HG03095 (cell line): ENCODE results near the gene DSEL.
A peak's percentile ranks its signal among the peaks of the same experiment; 100 is the strongest.

Experiments
- ATAC-seq: cut with Tn5 transposase; IDR thresholded peaks from one replicate; pipeline ENCODE4 v1.9.1; 2021; ENCODE audit warnings: moderate library complexity; ENCODE audit not compliant: unreplicated experiment

The DSEL gene

GRCh38 chr18:67516539-67517443, at the start of gene DSEL:
Gene DSEL, minus strand, starts transcription at chr18:67516720. Its CDS starts 2,112 bp downstream, at chr18:67514608.
- peak; percentile 98 for ATAC-seq

- ATAC-seq: no peak
Observed at GRCh38 chr18:67553437-67553836, 36.9 kb upstream of the DSEL start.

GRCh38 chr18:67550872-67551520, 34.5 kb upstream of the DSEL start:
- no peak for ATAC-seq

GRCh38 chr18:67549946-67550345, 33.4 kb upstream of the DSEL start:
- no peak for ATAC-seq

DNA sequence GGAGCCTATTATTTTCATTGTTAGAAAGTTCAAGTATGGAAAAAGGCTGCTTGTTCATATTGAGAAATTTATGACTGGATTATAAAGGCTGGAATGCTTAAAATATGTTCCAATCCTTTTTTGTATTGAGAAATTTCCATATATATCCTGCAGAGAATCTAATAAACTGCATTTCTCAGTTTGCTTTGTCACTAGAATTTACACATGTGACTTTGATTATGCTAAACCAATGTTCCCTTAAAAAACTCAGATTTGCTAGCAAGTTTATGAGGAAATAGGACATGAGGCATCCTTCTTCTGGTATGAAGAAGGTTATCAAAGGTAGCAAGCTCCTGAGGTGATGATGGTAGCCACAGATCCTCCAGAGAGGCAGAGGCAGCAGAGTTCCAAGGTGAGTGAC, 29.2 kb upstream of the DSEL start:
- no peak for ATAC-seq

- ATAC-seq: no peak
Observed at GRCh38 chr18:67540559-67540958, 24.0 kb upstream of the DSEL start.

GRCh38 chr18:67531929-67532328, 15.4 kb upstream of the DSEL start:
- ATAC-seq: no peak

DNA sequence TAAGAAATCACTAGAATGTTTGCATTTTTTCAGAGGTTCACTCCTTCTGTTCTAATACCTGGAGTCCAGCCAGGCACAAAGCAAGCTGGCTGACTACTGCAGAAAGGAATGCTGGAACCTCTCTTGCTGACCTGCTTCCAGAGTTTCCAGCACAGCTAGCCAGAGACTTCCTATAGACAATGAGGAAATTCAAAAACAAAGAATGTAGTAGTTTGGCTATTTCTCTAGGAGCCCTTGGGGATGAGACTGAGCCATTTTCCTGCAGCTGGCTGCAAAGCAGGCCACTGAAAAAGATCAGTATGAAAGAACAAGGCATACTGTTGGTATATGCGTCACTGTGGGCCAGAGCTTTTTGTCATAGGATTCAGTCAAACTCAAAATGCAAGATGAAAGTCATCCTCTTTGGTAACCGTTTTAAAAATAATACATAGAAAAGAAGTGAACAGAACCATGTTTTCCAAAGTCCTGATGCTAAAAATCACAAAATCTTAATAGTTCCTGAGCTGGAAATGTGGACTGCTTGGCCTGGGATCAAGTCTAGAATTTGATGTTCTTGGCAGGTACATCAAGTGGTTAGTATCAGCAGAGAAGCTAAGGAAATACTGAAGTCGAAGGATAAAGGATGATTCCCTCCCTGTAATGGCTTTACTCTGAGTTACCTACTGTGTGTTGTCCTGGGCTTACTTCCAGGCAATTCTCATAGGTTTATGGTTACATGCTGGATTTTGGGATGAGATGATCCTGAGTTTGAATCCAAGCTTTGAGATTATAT, 9.0 kb upstream of the DSEL start:
- no peak for ATAC-seq

DNA sequence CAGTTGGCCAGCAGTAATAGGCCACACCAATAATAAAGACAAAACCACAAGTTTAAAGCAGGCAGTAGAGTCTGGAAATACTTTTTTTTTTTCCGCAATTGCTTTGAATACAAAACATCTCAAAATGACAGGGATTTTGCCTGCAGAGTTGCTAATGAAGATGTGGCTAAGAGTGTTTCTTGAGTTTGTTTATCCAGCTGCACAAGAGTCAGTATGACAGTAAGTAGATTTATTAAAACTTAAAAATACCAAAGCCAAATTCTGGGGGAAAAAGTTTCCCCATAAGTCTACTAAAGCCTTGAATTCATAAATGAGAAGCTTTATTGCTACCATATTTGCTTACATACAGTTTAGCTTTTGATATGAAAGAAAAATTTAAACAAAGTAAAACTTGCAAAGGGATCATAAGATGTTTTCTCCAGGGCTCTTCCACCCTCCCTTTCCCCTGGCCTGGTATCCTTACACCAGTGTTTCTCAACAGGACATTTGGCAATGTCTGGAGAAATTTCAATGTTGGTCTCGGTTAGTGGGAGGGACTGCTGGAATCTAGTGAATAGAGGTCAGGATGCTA, 3.9 kb upstream of the DSEL start:
- ATAC-seq: no peak

GRCh38 chr18:67519592-67519991, 3.1 kb upstream of the DSEL start:
- no peak for ATAC-seq

GRCh38 chr18:67518566-67518965, 2.0 kb upstream of the DSEL start:
- no peak for ATAC-seq

GRCh38 chr18:67517444-67517765, 885 bp upstream of the DSEL start:
- ATAC-seq: no peak

DNA sequence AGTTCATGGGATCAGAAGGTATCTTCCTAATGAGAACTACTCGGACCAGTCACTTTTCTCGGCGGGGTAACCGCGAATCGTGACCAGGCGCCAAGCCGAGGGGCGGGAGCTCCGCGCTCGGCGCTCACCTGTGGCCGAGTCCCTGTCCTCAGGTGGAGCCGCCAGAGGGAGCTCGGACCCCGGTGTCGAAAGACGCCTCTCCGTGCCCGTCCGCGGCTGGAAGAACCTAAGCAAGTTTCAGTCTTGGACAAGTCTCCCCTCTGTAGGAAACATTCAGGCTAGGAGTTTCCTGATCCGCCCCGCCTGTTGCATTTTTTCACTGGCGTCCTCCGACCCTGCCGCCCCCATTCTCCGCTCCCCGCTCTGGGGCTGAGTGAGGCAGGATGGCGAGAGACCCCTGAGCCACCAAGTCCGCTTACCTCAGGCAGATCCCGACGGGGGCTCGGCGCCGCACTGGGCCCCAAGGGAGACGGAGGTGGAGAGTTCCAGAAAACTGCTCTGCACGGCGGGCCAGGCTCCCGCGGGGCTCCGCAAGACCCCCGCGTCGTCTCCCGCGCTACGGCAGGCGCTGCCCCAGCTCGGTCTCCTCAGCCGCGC, 480 bp downstream of the DSEL start:
- ATAC-seq: peak; percentile 37

GRCh38 chr18:67514901-67515540, 1.5 kb downstream of the DSEL start:
- ATAC-seq: no peak

DNA sequence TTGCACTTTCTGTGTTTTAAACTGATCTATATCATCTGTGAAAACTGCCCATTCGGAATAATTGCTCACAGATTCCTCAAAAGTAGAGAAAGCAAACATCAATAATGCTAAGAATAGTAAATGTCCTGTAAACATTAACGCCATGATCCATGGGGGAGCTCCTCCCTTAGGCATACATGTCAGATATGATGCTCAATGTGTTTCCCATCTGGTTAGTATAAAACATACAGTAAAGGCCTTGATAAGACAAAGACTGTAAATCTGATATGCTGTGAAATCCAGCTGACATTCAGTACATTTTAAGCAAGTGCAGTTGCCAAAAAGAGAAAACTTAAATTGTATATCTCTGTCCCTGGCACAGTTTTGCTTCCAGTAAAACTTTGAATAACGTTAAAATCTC, 2.1 kb downstream of the DSEL start:
- ATAC-seq: no peak

DNA sequence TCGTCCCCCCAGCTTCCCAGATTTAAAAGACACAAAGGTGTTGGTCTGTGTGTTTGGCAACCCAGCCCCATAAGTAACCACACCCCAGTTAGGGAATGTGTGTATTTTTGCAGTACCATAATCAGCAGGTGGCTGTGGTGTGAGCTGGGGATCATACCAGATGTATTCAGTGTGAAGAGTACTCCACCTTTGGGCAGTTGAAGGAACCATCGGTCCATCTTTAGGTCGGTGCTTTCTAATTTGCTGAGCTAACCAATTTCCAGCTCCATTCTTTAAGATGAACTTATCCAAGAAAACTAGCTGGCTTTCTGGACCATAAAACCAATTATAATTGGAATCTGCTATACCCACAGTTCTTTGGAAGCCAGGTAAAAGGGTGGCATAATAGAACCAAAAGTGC, 3.2 kb downstream of the DSEL start:
- no peak for ATAC-seq

DNA sequence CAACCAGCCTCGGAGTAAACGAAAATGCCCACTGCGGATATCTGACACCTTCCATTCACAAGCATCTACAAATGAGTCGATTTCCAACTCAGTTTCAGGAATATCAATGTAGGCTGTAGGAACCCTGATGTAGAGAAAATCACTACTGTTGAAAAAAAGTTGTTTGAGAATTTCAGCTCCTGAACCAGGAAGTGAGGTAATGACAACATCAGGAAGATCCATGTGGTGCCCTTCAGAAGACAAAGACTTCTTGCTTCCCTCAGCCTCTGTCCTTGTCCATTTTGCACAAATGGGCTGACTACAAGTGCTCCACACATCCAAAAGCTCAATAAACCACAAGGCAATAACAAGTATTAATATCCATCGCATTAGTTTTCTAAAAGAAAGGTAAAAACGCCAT, 4.7 kb downstream of the DSEL start:
- ATAC-seq: no peak

GRCh38 chr18:67510831-67511230, 5.7 kb downstream of the DSEL start:
- ATAC-seq: no peak

- ATAC-seq: no peak
Observed at GRCh38 chr18:67509741-67510391, 6.7 kb downstream of the DSEL start.

DNA sequence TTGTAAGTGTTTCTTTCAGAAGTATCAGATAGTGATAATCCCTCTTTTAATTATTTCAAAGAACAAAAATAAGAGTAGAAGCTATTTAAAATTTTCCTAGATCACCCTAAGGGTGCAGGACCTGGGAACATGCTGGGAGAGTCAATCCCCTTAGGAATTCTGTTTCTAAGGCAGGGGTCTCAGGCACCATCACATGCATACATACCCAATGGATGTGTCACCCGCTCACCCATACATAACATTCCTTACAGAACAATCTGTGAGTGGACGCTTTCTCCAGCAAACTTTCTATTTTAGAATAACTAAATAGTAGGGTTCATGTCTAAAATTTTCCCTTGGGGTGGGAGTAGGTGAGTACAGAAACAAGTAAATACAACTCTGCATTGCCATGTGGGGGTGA, 8.4 kb downstream of the DSEL start:
- no peak for ATAC-seq
